Measurements from ENCODE around the gene ZNF414.
"Not testable (repeated sequence)": the region's sequence is repeated elsewhere in the genome, so short reads cannot be mapped to it uniquely, and the experiment has no call there.

ZNF414 gene

GRCh38 chr19:8513687-8514504, at the start of gene ZNF414:
ZNF414 (minus strand) TSS chr19:8514167; CDS start chr19:8514046, 121 bp downstream.
- peak; percentile 98 for DNase-seq (ENCODE audit: low spot score)

- no peak for DNase-seq (ENCODE audit: low spot score)
These were observed 47.3 kb upstream of the ZNF414 start for GRCh38 chr19:8561075-8561764.

GRCh38 chr19:8558325-8558724, 44.4 kb upstream of the ZNF414 start:
- no peak for DNase-seq (ENCODE audit: low spot score)

GRCh38 chr19:8557642-8558238, 43.8 kb upstream of the ZNF414 start:
- DNase-seq (ENCODE audit: low spot score): no peak

GRCh38 chr19:8553729-8554128, 39.8 kb upstream of the ZNF414 start:
- not testable (repeated sequence) for DNase-seq (ENCODE audit: low spot score)

GRCh38 chr19:8552810-8553209, 38.8 kb upstream of the ZNF414 start:
- no peak for DNase-seq (ENCODE audit: low spot score)

- DNase-seq (ENCODE audit: low spot score): no peak
These were observed 36.1 kb upstream of the ZNF414 start for GRCh38 chr19:8550070-8550469.

- DNase-seq (ENCODE audit: low spot score): no peak
These were observed 31.8 kb upstream of the ZNF414 start for GRCh38 chr19:8545743-8546142.

- DNase-seq (ENCODE audit: low spot score): no peak
These were observed 30.2 kb upstream of the ZNF414 start for GRCh38 chr19:8544168-8544567.

- no peak for DNase-seq (ENCODE audit: low spot score)
These were observed 25.7 kb upstream of the ZNF414 start for GRCh38 chr19:8539621-8540149.

GRCh38 chr19:8537099-8537498, 23.1 kb upstream of the ZNF414 start:
- no peak for DNase-seq (ENCODE audit: low spot score)

- no peak for DNase-seq (ENCODE audit: low spot score)
These were observed 22.3 kb upstream of the ZNF414 start for GRCh38 chr19:8536282-8536681.

GRCh38 chr19:8532225-8532624, 18.3 kb upstream of the ZNF414 start:
- DNase-seq (ENCODE audit: low spot score): no peak

- no peak for DNase-seq (ENCODE audit: low spot score)
These were observed 17.5 kb upstream of the ZNF414 start for GRCh38 chr19:8531470-8531869.

- no peak for DNase-seq (ENCODE audit: low spot score)
These were observed 16.2 kb upstream of the ZNF414 start for GRCh38 chr19:8530061-8530679.

- no peak for DNase-seq (ENCODE audit: low spot score)
These were observed 15.5 kb upstream of the ZNF414 start for GRCh38 chr19:8529369-8530006.

GRCh38 chr19:8528500-8528899, 14.5 kb upstream of the ZNF414 start:
- DNase-seq (ENCODE audit: low spot score): no peak

GRCh38 chr19:8526345-8527091, 12.6 kb upstream of the ZNF414 start:
- DNase-seq (ENCODE audit: low spot score): peak; percentile 90

GRCh38 chr19:8525401-8525684, 11.4 kb upstream of the ZNF414 start:
- DNase-seq (ENCODE audit: low spot score): no peak

GRCh38 chr19:8519388-8519787, 5.4 kb upstream of the ZNF414 start:
- no peak for DNase-seq (ENCODE audit: low spot score)

GRCh38 chr19:8518536-8518935, 4.6 kb upstream of the ZNF414 start:
- no peak for DNase-seq (ENCODE audit: low spot score)
